HG03139 (cell line): Measurements from ENCODE around the gene EVI5.

Experiments
- ATAC-seq: cut with Tn5 transposase; IDR thresholded peaks from one replicate; pipeline ENCODE4 v1.9.1; 2021; ENCODE audit not compliant: unreplicated experiment

EVI5 gene

DNA sequence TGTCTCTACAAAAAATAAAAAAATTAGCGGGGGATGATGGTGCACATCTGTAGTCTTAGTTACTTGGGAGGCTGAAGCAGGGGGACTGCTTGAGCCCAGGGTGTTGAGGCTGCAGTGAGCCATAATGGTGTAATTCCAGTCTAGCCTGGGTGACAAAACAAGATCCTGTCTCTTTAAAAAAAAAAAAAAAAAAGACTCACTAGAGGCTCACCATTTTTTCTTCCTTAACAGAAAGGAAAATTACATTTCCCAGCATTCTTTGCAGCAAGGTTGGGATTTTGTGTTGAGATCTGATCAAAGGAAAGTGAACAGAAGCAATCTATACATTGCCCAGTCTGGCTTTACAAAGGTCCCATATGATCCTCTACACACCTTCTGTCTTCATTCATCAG, 319.7 kb downstream of the EVI5 start:
- no peak for ATAC-seq

DNA sequence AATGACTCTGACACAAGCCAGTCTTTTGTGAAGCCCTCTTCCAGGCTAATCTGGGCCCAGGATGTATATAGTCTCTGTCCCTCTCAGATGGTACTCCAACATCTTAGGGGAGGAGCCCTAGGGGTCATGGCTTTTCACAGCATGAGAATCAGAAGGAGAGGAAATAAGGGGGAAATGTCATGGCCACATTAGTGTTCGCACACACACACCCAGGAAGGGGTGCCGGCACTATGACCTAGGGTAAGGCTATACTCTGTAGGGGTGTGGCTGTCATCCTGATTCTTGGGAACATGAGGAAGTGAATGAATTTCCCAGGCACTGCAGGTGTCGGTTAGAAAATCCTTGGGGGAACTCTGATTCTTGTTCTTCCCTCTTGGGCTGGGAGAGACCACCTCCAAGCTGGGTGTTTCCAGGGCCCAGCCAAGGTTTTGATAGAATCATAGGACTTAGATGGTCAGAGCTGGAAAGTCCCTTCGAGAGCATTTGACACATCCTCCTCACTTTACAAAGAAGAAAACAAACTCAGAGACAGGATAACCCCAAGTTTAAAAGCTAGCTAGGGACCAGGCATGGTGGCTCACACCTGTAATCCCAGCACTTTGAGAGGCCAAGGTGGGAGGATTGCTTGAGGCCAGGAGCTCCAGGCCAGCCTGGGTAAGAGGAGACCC, 320.2 kb downstream of the EVI5 start:
- no peak for ATAC-seq

DNA sequence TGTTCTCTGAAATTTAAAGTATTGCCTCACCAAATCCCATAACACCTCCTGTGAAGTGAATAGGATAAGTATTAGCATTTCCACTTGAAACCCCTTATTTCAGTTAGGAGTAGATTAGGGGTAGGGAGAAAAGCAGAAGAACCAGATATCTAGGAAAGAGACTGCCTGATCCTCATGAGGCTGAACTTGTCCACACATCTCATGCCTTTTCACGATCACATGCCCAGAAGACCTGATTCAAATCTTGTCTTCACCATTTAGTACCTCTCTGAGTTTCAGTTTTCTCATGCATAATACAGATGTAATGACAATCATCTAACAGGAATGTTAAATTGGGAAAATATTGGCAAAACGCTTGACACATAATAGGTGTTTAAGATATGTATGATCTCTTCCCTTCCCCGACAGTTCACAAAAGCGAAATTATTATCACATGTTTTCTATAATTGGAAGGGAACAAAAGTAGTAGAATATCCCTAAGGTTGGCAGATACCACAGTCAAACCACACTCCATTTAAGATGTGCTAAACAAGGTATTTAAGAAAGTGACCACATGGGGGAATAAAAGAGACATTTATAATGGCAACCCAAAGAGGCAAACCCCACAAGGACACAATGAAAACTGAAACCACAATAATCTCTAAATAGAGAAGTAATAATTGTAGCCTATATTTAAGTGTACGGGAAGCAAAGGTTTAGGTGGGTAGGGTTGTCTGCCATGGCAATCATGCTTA, 323.4 kb downstream of the EVI5 start:
- ATAC-seq: peak; percentile 63

DNA sequence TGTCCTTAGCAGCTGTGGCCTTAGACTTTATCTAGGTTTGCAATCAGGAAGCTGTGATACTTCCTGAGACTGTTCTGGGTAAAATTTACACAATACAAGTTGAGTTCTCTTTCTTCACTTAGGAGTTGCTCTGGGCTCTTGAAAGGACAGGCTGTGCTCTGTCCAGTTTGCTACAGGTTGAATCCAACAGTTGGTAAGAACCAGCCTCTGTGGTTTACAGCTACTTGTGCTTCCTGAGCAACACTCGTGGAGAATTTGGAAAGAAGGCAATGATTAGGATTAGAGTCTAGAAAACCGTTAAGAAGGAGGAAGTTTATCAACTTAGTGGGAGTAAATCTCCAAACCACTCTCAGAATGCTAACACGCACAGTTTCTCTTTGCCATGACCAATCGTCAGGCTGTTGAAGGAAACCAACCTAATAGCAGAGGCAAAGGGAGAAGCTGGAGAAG, 325.0 kb downstream of the EVI5 start:
- no peak for ATAC-seq
